Motor neuron (in vitro differentiated cells): Measurements from ENCODE around the gene HECTD4. TPM values are rescaled to one million over a fixed set of nuclear protein-coding genes. Genes with fewer than 3 reads are reported as not detected.
A peak's percentile ranks its signal among the peaks of the same experiment; 100 is the strongest.

Experiments
- ATAC-seq, 8 experiments: fragments of 200-7000 bp; cut with Tn5 transposase; replicated peaks in 6 of 8; 2 replicates each; pipeline ENCODE4 v1.8.0; 2021; ENCODE audit warnings: mild to moderate bottlenecking in 8 of 8, moderate library complexity in 8 of 8
- H3K27ac ChIP-seq, 2 donors: fragments of 250-450 bp; sonication (Bioruptor Pico); 2 replicates each; pipeline ENCODE4 v1.9.0; 2021; ENCODE audit warnings: antibody characterized with exemption in 2 of 2, mild to moderate bottlenecking in 2 of 2, moderate library complexity in 1 of 2
- H3K4me1 ChIP-seq, 2 donors: fragments of 250-450 bp; sonication (Bioruptor Pico); replicated peaks in 1 of 2; 2 replicates each; pipeline ENCODE4 v1.6.1; 2021; ENCODE audit warnings: antibody characterized with exemption in 2 of 2, mild to moderate bottlenecking in 2 of 2, moderate library complexity in 1 of 2
- H3K4me3 ChIP-seq, 5 donors: fragments of 250-450 bp; sonication (Bioruptor Pico); 2 replicates each; pipeline ENCODE4 v1.9.0; 2021; ENCODE audit warnings: antibody characterized with exemption in 5 of 5, mild to moderate bottlenecking in 5 of 5, moderate library complexity in 4 of 5
- WGBS, 10 experiments: fragments of 450-650 bp; shearing (Covaris generic); methylation state at CpG; one replicate each; pipeline ENCODE4 v1.0.0; 2022; 5-methylcytosine and 5-hydroxymethylcytosine counted together
- in situ Hi-C, 9 experiments: fragments of 400-800 bp; cut with MboI; loops; one replicate each; pipeline ENCODE4 v1.15.0; 2021; ENCODE audit warnings: low sequenced_read_pairs in 9 of 9, low pct_unique_long_range_greater_than_20kb in 2 of 9; ENCODE audit not compliant: unreplicated experiment in 9 of 9
- total RNA-seq, 8 experiments: library from RNA; unstranded; fragments of 300-600 nt; gene quantifications; 2 replicates each; pipeline versions ENCODE4 v1.2.3 to v1.2.4, GENCODE V29; 2022

Gene HECTD4
- total RNA-seq, 8 experiments from 2014 or later: 15.2 to 80.4 (median 40.3) TPM

GRCh38 chr12:112183141-112184021 is 198.8 kb downstream of the HECTD4 start:
- peak overlapping the region in 1 of 2 donors; percentile 54 for H3K27ac ChIP-seq
- WGBS, 10 experiments: 21 to 90% (median 56%) methylated on average over 2 to 9 of the region's 9 CpGs; no CpG with 5 or more reads in 3 of the 10 experiments
- no peak overlapping the region for H3K4me3 ChIP-seq
- in situ Hi-C loops: no loop called here
- H3K4me1 ChIP-seq: peaks cover 12 to 14% of the 10 kb centered on the region in 2 donors
- ATAC-seq: peak in 5 of 8 experiments; percentile 16 to 49 (median 33)

GRCh38 chr12:112182499-112182898 is 199.7 kb downstream of the HECTD4 start:
- in situ Hi-C loops: no loop called here
- ATAC-seq: peak in 5 of 8 experiments; percentile 75 to 90 (median 79)
- 21 to 93% (median 72%) methylated on average over 3 to 7 of the region's 7 CpGs; no CpG with 5 or more reads in 1 of the 10 experiments for WGBS, 10 experiments
- H3K4me3 ChIP-seq: no peak overlapping the region
- peak overlapping the region; percentile 19 to 34 for H3K27ac ChIP-seq
- H3K4me1 ChIP-seq: peaks cover 12 to 14% of the 10 kb centered on the region in 2 donors

GRCh38 chr12:112180422-112180821 is 201.8 kb downstream of the HECTD4 start:
- Histone ChIP-seq H3K4me1 (peaks cover 12 to 14% of the 10 kb centered on the region in 2 donors), H3K4me3 (no peak overlapping the region), H3K27ac (no peak overlapping the region)
- no peak for ATAC-seq
- in situ Hi-C loops: no loop called here
- WGBS, 10 experiments: 83 to 100% (median 97%) methylated on average over 1 to 4 of the region's 4 CpGs; no CpG with 5 or more reads in 2 of the 10 experiments

- Histone ChIP-seq H3K27ac (no peak overlapping the region), H3K4me3 (no peak overlapping the region), H3K4me1 (peaks cover 12 to 14% of the 10 kb centered on the region in 2 donors)
- 100% methylated on average over 2 of the region's 2 CpGs; no CpG with 5 or more reads in 8 of the 10 experiments for WGBS, 10 experiments
- in situ Hi-C loops: no loop called here
- ATAC-seq: no peak
Observed at GRCh38 chr12:112179916-112180315, 202.3 kb downstream of the HECTD4 start.

GRCh38 chr12:112179341-112179740 is 202.9 kb downstream of the HECTD4 start:
- ATAC-seq: no peak
- H3K4me3 ChIP-seq: no peak overlapping the region
- 84 to 100% (median 99%) methylated on average over 2 to 8 of the region's 11 CpGs; no CpG with 5 or more reads in 6 of the 10 experiments for WGBS, 10 experiments
- peaks cover 12 to 14% of the 10 kb centered on the region in 2 donors for H3K4me1 ChIP-seq
- in situ Hi-C loops: no loop called here
- no peak overlapping the region for H3K27ac ChIP-seq

GRCh38 chr12:112178796-112179195 is 203.4 kb downstream of the HECTD4 start:
- Histone ChIP-seq H3K27ac (no peak overlapping the region), H3K4me1 (peaks cover 12% of the 10 kb centered on the region in 2 donors), H3K4me3 (no peak overlapping the region)
- 95 to 100% methylated on average over 4 to 5 of the region's 15 CpGs; no CpG with 5 or more reads in 8 of the 10 experiments for WGBS, 10 experiments
- in situ Hi-C loops: no loop called here
- ATAC-seq: no peak

GRCh38 chr12:112176321-112177010 is 205.8 kb downstream of the HECTD4 start:
- H3K27ac ChIP-seq: no peak overlapping the region
- no peak for ATAC-seq

GRCh38 chr12:112175361-112176155 is 206.7 kb downstream of the HECTD4 start:
- Histone ChIP-seq H3K4me3 (no peak overlapping the region), H3K4me1 (no peaks in the 10 kb centered on the region), H3K27ac (no peak overlapping the region)
- in situ Hi-C loops: no loop called here
- 91 to 100% (median 96%) methylated on average over 5 to 14 of the region's 20 CpGs; no CpG with 5 or more reads in 2 of the 10 experiments for WGBS, 10 experiments
- ATAC-seq: no peak

More at GRCh38 chr12:112176321-112177010, 205.8 kb downstream of the HECTD4 start:
- no peak overlapping the region for H3K4me3 ChIP-seq
- no peaks in the 10 kb centered on the region for H3K4me1 ChIP-seq
- in situ Hi-C loops: no loop called here
- WGBS, 10 experiments: 40 to 100% (median 89%) methylated on average over 2 to 10 of the region's 11 CpGs; no CpG with 5 or more reads in 1 of the 10 experiments

GRCh38 chr12:112172556-112173324 is 209.5 kb downstream of the HECTD4 start:
- no peak for ATAC-seq
- in situ Hi-C loops: no loop called here
- 80 to 100% (median 100%) methylated on average over 1 to 5 of the region's 21 CpGs; no CpG with 5 or more reads in 1 of the 10 experiments for WGBS, 10 experiments
- Histone ChIP-seq H3K4me3 (no peak overlapping the region), H3K4me1 (no peaks in the 10 kb centered on the region), H3K27ac (no peak overlapping the region)

- Histone ChIP-seq H3K4me3 (no peak overlapping the region), H3K27ac (no peak overlapping the region), H3K4me1 (no peaks in the 10 kb centered on the region)
- WGBS, 10 experiments: 57 to 100% (median 91%) methylated on average over 1 to 4 of the region's 17 CpGs; no CpG with 5 or more reads in 7 of the 10 experiments
- no peak for ATAC-seq
- in situ Hi-C loops: no loop called here
Observed at GRCh38 chr12:112170971-112171596, 211.1 kb downstream of the HECTD4 start.

- H3K27ac ChIP-seq: no peak overlapping the region
- in situ Hi-C loops: no loop called here
- WGBS, 10 experiments: 14 to 96% (median 70%) methylated on average over 1 to 8 of the region's 8 CpGs; no CpG with 5 or more reads in 2 of the 10 experiments
Observed at GRCh38 chr12:112170376-112170775, 211.9 kb downstream of the HECTD4 start.

More at GRCh38 chr12:112170376-112170775, 211.9 kb downstream of the HECTD4 start:
- H3K4me1 ChIP-seq: no peaks in the 10 kb centered on the region
- H3K4me3 ChIP-seq: no peak overlapping the region
- peak in 4 of 8 experiments; percentile 42 to 83 (median 56) for ATAC-seq
